Kidney epithelial cell (primary cell): ENCODE measurements around the gene PRM2. TPM values are rescaled to one million over a fixed set of nuclear protein-coding genes. Genes with fewer than 3 reads are reported as not detected.
"Not testable (repeated sequence)": the region's sequence is repeated elsewhere in the genome, so short reads cannot be mapped to it uniquely, and the experiment has no call there.

Source experiments
- DNase-seq: peaks from one replicate; pipeline ENCODE4 v3.0.0-alpha.2; 2010; ENCODE audit warnings: low read depth
- H3K27me3 ChIP-seq: 2 replicates; pipeline ENCODE4 v1.6.0; 2011; ENCODE audit warnings: low read length; ENCODE audit not compliant: control insufficient read depth, insufficient read depth
- H3K36me3 ChIP-seq: 2 replicates; pipeline ENCODE4 v1.5.1; 2011; ENCODE audit warnings: low read length; ENCODE audit not compliant: control insufficient read depth, insufficient read depth
- H3K4me3 ChIP-seq: 2 replicates; pipeline ENCODE4 v1.5.1; 2011; ENCODE audit warnings: low read depth, mild to moderate bottlenecking, control low read depth, low read length
- CTCF ChIP-seq: IDR thresholded peaks from 2 replicates; pipeline ENCODE4 v1.5.1; 2011; ENCODE audit warnings: mild to moderate bottlenecking, moderate library complexity, low read length, control low read depth, inconsistent platforms; ENCODE audit not compliant: insufficient read depth, poor library complexity, severe bottlenecking
- total RNA-seq: library from RNA; depleted of rRNA; stranded (reverse); fragments of >200 nt; gene quantifications from 2 replicates; pipeline ENCODE4 v1.2.3, GENCODE V29; 2015

Gene PRM2
- total RNA-seq, 1 donor from 2014 or later = not detected

- DNase-seq = no peak
- TF ChIP-seq CTCF = no peak
- no peaks in the 10 kb centered on the region for H3K36me3 ChIP-seq
- no peaks in the 10 kb centered on the region for H3K27me3 ChIP-seq
- H3K4me3 ChIP-seq = no peak overlapping the region
Observed at GRCh38 chr16:11291091-11291703, 14.9 kb upstream of the PRM2 start.

GRCh38 chr16:11290102-11290893 is 14.0 kb upstream of the PRM2 start:
- no peak for DNase-seq
- H3K27me3 ChIP-seq = no peaks in the 10 kb centered on the region
- TF ChIP-seq CTCF = no peak
- H3K36me3 ChIP-seq = no peaks in the 10 kb centered on the region
- H3K4me3 ChIP-seq = no peak overlapping the region

- H3K27me3 ChIP-seq, DNase-seq, H3K4me3 ChIP-seq, H3K36me3 ChIP-seq: not testable (repeated sequence)
Observed at GRCh38 chr16:11289696-11290095, 13.4 kb upstream of the PRM2 start.

GRCh38 chr16:11289202-11289601 is 12.9 kb upstream of the PRM2 start:
- Histone ChIP-seq H3K4me3 (no peak overlapping the region), H3K27me3 (no peaks in the 10 kb centered on the region), H3K36me3 (no peaks in the 10 kb centered on the region)
- no peak for DNase-seq
- TF ChIP-seq CTCF = no peak

- no peak for DNase-seq
- Histone ChIP-seq H3K36me3 (no peaks in the 10 kb centered on the region), H3K27me3 (no peaks in the 10 kb centered on the region), H3K4me3 (no peak overlapping the region)
- TF ChIP-seq CTCF = no peak
Observed at GRCh38 chr16:11285842-11286241, 9.6 kb upstream of the PRM2 start.

GRCh38 chr16:11283820-11284248 is 7.6 kb upstream of the PRM2 start:
- H3K36me3 ChIP-seq = no peaks in the 10 kb centered on the region
- H3K27me3 ChIP-seq = no peaks in the 10 kb centered on the region
- no peak for DNase-seq
- H3K4me3 ChIP-seq = no peak overlapping the region
- TF ChIP-seq CTCF = no peak
